Measurements from ENCODE around the gene ZBTB9. TPM values are rescaled to one million over a fixed set of nuclear protein-coding genes. Genes with fewer than 3 reads are reported as not detected.

The ZBTB9 gene, protein sequence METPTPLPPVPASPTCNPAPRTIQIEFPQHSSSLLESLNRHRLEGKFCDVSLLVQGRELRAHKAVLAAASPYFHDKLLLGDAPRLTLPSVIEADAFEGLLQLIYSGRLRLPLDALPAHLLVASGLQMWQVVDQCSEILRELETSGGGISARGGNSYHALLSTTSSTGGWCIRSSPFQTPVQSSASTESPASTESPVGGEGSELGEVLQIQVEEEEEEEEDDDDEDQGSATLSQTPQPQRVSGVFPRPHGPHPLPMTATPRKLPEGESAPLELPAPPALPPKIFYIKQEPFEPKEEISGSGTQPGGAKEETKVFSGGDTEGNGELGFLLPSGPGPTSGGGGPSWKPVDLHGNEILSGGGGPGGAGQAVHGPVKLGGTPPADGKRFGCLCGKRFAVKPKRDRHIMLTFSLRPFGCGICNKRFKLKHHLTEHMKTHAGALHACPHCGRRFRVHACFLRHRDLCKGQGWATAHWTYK
- 9.0 and 11.4 TPM in 2 replicates for total RNA-seq (2014; rRNA removed; shearing (Covaris generic))

DNA sequence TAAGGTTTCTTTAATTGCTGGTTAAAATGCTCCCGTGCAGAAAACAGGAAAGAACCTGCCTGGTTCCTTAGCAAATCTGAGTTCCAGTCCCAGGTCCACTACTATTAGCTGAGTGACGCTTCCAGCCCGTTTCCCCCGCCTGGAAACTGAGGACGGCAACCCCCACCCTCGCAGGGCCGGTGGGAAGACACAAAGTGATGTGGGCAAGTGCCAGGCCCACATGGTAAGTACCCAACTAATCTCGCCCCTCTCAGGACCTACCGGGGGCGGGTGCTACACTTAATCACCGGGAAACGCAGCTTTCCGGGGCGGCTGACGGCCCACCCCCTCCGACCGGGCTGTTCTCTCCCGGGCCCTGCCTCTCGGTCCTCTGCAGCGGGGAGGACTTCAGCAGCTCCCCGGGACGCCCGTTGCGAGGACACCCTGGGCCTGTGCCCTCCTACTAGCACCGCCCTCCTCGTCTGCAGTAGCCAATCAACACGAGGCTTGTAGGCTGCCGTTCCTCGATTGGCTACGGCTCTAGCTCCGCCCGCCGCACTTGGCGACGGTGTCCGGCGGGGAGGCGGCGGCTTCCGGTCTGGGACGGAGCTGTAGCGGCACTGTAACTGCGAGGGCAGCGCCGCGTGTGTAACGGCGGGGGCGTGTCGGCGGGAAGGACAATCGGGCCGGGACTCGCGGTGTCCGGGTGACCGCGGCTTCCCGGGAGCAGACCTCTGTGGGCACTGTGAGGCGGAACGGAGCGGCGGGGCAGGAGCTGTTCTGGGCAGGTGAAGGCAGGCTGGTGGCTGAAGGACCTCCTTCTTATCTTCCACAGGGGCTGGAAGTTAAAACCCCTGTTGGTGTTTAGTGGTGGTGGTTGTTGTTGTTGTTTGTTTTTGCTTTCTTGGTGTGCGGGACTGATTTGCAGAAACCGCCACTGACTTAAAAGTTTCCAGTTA lies at the start of gene ZBTB9:
TSS of gene ZBTB9 (plus strand) at position 568 of the 938 bp plus-strand sequence. CDS start 525 bp downstream, outside the sequence.
- H3K9me3 ChIP-seq (replicated peaks), result no peaks in the 10 kb centered on the region
- H3K27me3 ChIP-seq, result no peaks in the 10 kb centered on the region
- H3K4me3 ChIP-seq, result peak within 1 kb of the TSS; percentile 68
- no peaks in the 10 kb centered on the region for H3K4me1 ChIP-seq
- H3K27ac ChIP-seq, result peak within 1 kb of the TSS; percentile 18; the same call in 1 of the 2 replicates
- peaks cover 11% of the 10 kb centered on the region; the same call in 1 of the 2 replicates for H3K36me3 ChIP-seq
- peak; percentile 96 to 97 for DNase-seq

DNA sequence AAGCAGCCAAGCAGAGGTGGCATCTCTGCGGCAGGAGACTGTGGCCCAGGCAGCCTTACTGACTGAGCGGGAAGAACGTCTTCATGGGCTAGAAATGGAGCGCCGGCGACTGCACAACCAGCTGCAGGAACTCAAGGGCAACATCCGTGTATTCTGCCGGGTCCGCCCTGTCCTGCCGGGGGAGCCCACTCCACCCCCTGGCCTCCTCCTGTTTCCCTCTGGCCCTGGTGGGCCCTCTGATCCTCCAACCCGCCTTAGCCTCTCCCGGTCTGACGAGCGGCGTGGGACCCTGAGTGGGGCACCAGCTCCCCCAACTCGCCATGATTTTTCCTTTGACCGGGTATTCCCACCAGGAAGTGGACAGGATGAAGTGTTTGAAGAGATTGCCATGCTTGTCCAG lies 49.5 kb upstream of the ZBTB9 start:
- peaks cover 5% of the 10 kb centered on the region for H3K4me1 ChIP-seq
- no peak overlapping the region for H3K4me3 ChIP-seq
- DNase-seq, result no peak
- peaks cover 81% of the 10 kb centered on the region for H3K36me3 ChIP-seq
- H3K9me3 ChIP-seq (replicated peaks), result no peaks in the 10 kb centered on the region
- no peak overlapping the region for H3K27ac ChIP-seq
- no peaks in the 10 kb centered on the region for H3K27me3 ChIP-seq

DNA sequence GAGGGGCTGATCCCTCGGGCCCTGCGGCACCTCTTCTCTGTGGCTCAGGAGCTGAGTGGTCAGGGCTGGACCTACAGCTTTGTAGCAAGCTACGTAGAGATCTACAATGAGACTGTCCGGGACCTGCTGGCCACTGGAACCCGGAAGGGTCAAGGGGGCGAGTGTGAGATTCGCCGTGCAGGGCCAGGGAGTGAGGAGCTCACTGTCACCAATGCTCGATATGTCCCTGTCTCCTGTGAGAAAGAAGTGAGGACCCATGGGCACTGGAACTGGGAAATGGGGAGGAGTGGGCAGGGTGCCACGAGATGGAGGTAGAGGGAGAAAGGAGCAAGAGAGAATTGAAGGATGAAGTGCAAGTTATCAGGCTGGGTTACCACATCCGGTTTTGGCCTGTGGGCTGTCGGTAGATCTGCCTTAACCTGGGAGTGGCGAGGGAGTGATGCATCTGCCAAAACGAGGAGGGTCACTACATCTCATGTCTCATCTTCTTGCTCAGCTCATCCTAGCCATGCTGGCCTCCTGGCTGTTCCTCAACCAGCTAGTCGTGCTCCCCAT lies 48.9 kb upstream of the ZBTB9 start:
- Histone ChIP-seq H3K36me3 (peaks cover 81% of the 10 kb centered on the region), H3K27ac (no peak overlapping the region), H3K9me3 (replicated peaks) (no peaks in the 10 kb centered on the region), H3K27me3 (no peaks in the 10 kb centered on the region), H3K4me1 (peaks cover 5% of the 10 kb centered on the region), H3K4me3 (no peak overlapping the region)
- no peak for DNase-seq

DNA sequence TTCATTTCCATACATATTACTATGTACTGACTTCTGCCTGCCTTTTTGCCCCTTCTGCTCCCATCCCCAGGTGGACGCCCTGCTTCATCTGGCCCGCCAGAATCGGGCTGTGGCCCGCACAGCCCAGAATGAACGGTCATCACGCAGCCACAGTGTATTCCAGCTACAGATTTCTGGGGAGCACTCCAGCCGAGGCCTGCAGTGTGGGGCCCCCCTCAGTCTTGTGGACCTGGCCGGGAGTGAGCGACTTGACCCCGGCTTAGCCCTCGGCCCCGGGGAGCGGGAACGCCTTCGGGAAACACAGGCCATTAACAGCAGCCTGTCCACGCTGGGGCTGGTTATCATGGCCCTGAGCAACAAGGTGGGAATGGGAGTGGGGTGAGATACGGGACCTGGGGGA lies 48.2 kb upstream of the ZBTB9 start:
- H3K36me3 ChIP-seq, result peaks cover 75% of the 10 kb centered on the region
- no peaks in the 10 kb centered on the region for H3K27me3 ChIP-seq
- H3K4me3 ChIP-seq, result no peak overlapping the region
- H3K27ac ChIP-seq, result no peak overlapping the region
- no peaks in the 10 kb centered on the region for H3K9me3 ChIP-seq (replicated peaks)
- no peak for DNase-seq
- peaks cover 5% of the 10 kb centered on the region for H3K4me1 ChIP-seq

DNA sequence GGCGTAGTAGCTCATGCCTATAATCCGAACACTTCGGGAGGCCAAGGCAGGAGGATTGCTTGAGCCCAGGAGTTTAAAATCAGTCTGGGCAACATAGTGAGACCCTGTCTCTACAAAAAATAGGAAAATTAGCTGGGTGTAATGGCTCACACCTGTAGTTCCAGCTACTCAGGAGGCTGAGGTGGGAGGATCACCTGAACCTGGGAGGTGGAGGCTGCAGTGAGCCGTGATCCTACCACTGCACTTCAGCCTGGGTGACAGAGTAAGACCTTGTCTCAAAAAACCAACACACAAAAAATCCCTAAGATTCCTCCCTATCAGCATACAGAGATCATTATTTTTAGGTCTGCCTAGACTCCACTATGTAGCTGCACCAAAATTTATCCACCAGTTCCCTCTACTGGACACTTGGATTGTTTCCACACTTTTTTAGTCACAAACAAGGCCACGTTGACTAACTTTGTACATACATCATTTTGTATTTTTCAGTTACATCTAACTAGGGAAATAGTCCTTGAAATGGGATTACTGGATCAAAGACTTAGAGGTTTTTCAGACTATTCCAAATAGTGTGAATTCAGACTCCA lies 47.2 kb upstream of the ZBTB9 start:
- Histone ChIP-seq H3K9me3 (replicated peaks) (no peaks in the 10 kb centered on the region), H3K4me3 (no peak overlapping the region), H3K36me3 (peaks cover 64% of the 10 kb centered on the region), H3K27me3 (no peaks in the 10 kb centered on the region), H3K27ac (no peak overlapping the region), H3K4me1 (peaks cover 5% of the 10 kb centered on the region)
- peak in 1 of 2 experiments; percentile 30 for DNase-seq

DNA sequence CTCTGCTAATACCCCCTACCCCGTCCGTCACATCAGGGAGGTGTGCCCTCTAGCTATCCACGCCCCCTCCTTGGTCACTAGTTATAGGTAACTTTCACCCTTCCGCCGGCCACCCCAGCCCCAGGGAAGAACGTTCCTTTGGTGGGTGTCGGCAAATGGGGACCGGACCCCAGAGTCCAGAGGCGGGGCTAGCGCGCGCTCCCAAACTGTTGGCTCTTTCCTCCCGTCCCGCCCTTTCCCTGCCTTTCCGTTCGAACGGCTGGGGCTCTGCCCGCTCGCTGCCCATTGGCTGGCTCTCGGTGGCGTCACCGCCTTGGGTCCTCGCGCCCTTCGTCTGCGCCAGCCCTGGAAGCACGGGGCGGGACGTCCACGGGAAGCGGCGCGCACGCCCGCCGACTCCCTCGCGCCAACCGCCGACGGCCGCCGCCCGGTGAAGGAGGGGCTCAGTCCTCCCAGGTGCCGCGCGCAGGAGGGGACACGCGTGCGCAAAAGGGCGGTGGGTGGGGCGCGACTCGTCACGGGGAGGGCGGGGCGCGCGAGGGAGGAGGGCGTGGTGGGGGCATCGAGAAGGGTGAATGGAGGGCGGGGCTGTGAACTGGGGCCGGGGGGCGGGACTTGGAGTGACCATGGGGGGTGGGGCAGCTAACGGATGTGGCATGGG lies 44.2 kb upstream of the ZBTB9 start:
- Histone ChIP-seq H3K36me3 (peaks cover 37% of the 10 kb centered on the region), H3K27ac (peak overlapping the region; percentile 61), H3K4me3 (peak overlapping the region; percentile 89), H3K27me3 (no peaks in the 10 kb centered on the region), H3K4me1 (peaks cover 5% of the 10 kb centered on the region), H3K9me3 (replicated peaks) (no peaks in the 10 kb centered on the region)
- peak; percentile 97 to 98 for DNase-seq

DNA sequence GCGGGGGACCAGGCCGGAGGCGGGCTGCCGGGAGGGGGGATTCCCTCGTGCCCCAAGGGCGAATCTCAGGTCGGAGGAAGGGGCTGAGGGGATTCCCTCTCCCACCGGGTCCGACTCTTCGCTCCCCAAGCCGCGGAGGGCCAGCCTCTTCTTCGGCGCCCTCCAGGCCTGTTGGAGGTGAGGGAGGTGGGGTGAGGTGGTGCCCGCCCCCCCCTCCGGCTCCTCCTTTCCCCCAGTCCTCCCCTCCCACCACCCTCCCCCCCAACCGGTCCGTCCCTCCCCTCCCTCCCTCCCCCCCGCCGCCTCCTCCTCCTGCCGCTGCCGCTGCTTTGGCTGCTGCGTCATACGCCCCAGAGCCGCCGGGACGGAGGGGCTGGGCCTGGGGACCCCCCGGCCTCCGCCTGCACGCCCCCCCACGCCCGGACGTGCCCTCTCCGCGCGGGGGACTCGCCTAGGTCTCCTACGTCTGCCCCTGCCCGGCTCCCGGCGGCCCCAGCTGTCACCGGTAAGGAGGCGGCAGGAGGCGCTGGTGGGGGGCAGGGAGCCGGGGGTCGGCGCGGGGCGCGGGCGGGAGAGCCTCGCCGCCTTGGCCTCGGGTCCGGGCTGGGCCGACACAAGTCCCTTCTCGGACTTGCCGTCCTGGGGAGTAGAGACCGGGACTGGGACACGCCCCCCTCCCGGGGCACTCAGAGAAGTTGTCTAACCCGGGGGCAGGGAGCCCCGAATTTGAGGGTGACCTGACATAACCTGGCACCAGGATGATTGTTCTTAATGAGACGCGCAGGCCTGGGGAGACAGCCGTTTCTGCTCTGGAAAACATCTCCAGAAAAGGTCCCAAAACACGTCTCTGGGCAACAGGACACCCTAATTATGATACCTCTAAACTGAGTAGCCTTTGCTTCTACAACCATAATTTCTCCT lies 43.4 kb upstream of the ZBTB9 start, which contains the start of gene PHF1:
TSS of gene PHF1 (plus strand) at position 304 of the 921 bp plus-strand sequence. CDS start 1,250 bp downstream, outside the sequence.
- peaks cover 32% of the 10 kb centered on the region for H3K36me3 ChIP-seq

DNA sequence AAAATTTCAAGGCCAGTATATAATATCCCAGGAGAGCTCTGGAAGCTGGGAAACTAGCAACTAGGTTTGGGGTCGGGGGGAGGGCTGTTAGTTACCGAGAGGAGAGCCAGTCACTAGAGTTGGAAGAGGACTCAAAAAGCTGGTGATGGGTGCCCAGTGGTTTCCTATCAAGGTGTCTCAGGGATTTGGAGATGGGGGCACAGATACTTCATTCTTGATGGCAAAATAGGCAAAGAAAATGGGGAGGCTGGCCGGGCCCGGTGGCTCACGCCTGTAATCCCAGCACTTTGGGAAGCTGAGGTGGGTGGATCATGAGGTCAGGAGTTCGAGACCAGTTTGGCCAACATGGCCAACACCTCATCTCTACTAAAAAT lies 42.8 kb upstream of the ZBTB9 start:
- Histone ChIP-seq H3K9me3 (replicated peaks) (no peaks in the 10 kb centered on the region), H3K4me1 (peaks cover 5% of the 10 kb centered on the region), H3K27me3 (no peaks in the 10 kb centered on the region), H3K36me3 (peaks cover 25% of the 10 kb centered on the region), H3K4me3 (peak overlapping the region; percentile 89), H3K27ac (peak overlapping the region; percentile 56; the same call in 1 of the 2 replicates)
- no peak for DNase-seq

More for the DNA sequence above, 43.4 kb upstream of the ZBTB9 start, which contains the start of gene PHF1:
- Histone ChIP-seq H3K27me3 (no peaks in the 10 kb centered on the region), H3K4me1 (peaks cover 5% of the 10 kb centered on the region), H3K9me3 (replicated peaks) (no peaks in the 10 kb centered on the region), H3K27ac (peak within 1 kb of the TSS; percentile 61), H3K4me3 (peak within 1 kb of the TSS; percentile 89)
- DNase-seq, result no peak

DNA sequence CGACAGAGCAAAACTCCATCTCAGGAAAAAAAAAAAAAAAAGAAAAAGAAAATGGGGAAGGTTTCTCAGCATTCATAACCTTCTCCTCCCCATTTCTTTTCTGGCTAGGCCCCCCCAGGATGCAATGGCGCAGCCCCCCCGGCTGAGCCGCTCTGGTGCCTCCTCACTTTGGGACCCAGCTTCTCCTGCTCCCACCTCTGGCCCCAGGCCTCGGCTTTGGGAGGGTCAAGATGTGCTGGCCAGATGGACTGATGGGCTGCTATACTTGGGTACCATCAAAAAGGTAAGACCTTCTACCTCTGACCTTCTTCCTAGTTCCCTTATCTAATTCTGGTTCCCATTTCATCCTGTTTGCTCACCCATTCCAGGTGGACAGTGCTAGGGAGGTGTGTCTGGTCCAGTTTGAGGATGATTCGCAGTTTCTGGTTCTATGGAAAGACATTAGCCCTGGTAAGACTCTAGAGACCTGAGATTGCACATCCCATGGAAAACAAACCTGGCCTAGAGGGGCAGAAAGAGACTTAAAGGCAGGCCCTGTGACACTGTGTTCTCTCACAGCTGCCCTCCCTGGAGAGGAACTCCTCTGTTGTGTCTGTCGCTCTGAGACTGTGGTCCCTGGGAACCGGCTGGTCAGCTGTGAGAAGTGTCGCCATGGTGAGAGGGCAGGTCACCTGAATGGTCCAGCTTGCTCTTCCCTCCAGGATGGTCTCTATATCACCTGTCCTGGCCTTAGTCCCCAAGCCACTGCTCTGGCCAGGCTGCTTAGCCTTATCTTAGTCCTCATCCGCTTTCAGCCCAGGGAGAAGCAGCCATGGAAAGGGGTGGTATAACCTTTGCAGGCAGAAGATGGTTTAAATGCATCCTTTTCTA lies 42.0 kb upstream of the ZBTB9 start:
- Histone ChIP-seq H3K36me3 (peaks cover 19% of the 10 kb centered on the region), H3K27me3 (no peaks in the 10 kb centered on the region), H3K9me3 (replicated peaks) (no peaks in the 10 kb centered on the region), H3K4me3 (no peak overlapping the region), H3K27ac (no peak overlapping the region), H3K4me1 (peaks cover 5% of the 10 kb centered on the region)
- no peak for DNase-seq

DNA sequence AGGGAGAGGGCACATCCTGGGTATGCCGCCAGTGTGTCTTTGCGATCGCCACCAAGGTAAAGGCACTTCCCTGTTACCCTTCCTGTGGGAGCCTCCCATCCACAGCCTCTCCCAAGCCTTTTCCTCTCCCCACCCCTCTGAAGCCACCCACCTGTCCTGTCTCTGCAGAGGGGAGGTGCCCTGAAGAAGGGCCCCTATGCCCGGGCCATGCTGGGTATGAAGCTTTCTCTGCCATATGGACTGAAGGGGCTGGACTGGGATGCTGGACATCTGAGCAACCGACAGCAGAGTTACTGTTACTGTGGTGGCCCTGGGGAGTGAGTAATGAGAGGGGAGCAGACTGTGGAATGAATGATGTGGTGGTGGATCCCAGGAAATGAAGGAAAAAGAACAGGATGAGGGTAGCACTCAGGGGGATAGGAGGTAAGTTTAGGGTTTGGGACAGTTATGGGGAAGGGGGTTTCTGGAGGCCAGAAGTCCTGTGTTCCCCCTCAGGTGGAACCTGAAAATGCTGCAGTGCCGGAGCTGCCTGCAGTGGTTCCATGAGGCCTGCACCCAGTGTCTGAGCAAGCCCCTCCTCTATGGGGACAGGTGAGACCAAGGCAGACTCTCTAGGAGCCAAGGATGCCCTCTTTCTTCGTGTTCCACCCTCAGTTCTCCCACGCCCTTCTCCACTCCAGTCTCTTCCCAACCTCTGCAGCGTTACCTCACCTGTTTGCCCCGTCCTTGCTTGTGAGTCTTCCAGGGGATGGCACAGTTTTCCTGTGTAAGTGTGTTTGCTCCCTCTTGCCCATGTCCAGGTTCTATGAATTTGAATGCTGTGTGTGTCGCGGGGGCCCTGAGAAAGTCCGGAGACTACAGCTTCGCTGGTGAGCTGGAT lies 40.9 kb upstream of the ZBTB9 start:
- H3K27ac ChIP-seq, result no peak overlapping the region
- no peaks in the 10 kb centered on the region for H3K9me3 ChIP-seq (replicated peaks)
- no peak for DNase-seq
- peaks cover 9% of the 10 kb centered on the region for H3K36me3 ChIP-seq
- H3K27me3 ChIP-seq, result no peaks in the 10 kb centered on the region
- H3K4me3 ChIP-seq, result no peak overlapping the region
- peaks cover 6% of the 10 kb centered on the region for H3K4me1 ChIP-seq

DNA sequence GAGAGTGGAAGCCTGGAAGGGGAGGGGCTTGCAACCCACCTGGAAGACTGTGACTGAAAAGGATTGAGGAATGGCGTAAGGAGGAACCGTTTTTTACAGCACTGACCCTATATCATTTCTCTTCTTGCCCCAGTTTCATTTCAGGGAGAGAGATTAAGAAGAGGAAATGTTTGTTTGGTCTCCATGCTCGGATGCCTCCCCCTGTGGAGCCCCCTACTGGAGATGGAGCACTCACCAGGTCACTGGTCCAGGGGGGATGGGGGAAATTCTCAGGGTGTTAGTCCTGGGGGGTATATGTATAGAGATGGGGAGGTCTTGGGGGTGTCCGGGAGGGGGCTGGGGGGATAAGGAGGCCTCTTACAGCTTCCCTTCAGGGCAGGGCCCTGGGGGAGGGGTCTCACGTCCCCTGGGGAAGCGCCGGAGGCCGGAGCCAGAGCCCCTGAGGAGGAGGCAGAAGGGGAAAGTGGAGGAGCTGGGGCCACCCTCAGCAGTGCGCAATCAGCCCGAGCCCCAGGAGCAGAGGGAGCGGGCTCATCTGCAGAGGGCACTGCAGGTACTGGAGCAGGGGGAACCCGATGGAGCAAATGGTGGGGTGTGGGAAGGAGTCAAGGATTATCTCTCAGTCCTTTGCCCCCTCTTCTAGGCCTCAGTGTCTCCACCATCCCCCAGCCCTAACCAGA lies 39.6 kb upstream of the ZBTB9 start:
- H3K27me3 ChIP-seq, result no peaks in the 10 kb centered on the region
- peak; percentile 19 to 41 for DNase-seq
- H3K4me3 ChIP-seq, result no peak overlapping the region
- H3K9me3 ChIP-seq (replicated peaks), result no peaks in the 10 kb centered on the region
- H3K4me1 ChIP-seq, result peaks cover 9% of the 10 kb centered on the region; the same call in 1 of the 2 replicates
- peaks cover 6% of the 10 kb centered on the region; the same call in 1 of the 2 replicates for H3K36me3 ChIP-seq
- H3K27ac ChIP-seq, result no peak overlapping the region

Data from SJCRH30 (cell line).